ENCODE results near the gene MAPK7. TPM values are rescaled to one million over a fixed set of nuclear protein-coding genes. Genes with fewer than 3 reads are reported as not detected.
A peak's percentile ranks its signal among the peaks of the same experiment; 100 is the strongest.

Gene MAPK7
- polyA plus RNA-seq, 2 of the 4 experiments (the other 2 are of a cell fraction) = 7.2 to 25.8 TPM

- POLR2A ChIA-PET = interaction anchor here (0.8 to 2.0 kb wide), 10 partner anchors 9 to 399 kb away, joined by 3 to 32 read pairs (median 7); partner anchors contain the start of genes ALDH3A2 and MAPK7
- CTCF ChIA-PET = interaction anchor here (0.6 to 14.6 kb wide), 100 partner anchors 9 to 753 kb away, joined by 3 to 362 read pairs (median 7); partner anchors contain the start of genes ALDH3A2, EPN2, MAPK7 and MFAP4
- ATAC-seq (no peak), DNase-seq (ENCODE audit: low read depth in 1 of 2, low spot score in 1 of 2) (no peak), FAIRE-seq (no peak)
- H3K4me2 ChIP-seq = peak overlapping the region; percentile 95
- TF ChIP-seq PBX3 (IDR thresholded peaks at IDR 0.05) = peak; percentile 55; the same call in 1 of the 2 replicates
- TF ChIP-seq RCOR1 (IDR thresholded peaks at IDR 0.05; ENCODE audit: low read depth, low read length) = no peak
- TF ChIP-seq MAZ (IDR thresholded peaks at IDR 0.05; ENCODE audit: borderline replicate concordance, low read depth, low read length) = no peak
- TF ChIP-seq FOSL2 (IDR thresholded peaks at IDR 0.05) = no peak
- TF ChIP-seq FOSL2 (CRISPR knock-in tag; IDR thresholded peaks at IDR 0.05) = 0 out of 2 replicates have a peak, but pooled peaks have one; percentile 1
- TF ChIP-seq JUN (IDR thresholded peaks at IDR 0.05) = no peak
- TF ChIP-seq HOXB5 (CRISPR knock-in tag; IDR thresholded peaks at IDR 0.05) = no peak
- no peak for TF ChIP-seq NPAS2 (CRISPR knock-in tag; IDR thresholded peaks at IDR 0.05; ENCODE audit: borderline replicate concordance)
- no peak for TF ChIP-seq HOXA7 (CRISPR knock-in tag; IDR thresholded peaks at IDR 0.05)
- no peak for TF ChIP-seq GATA3 (IDR thresholded peaks at IDR 0.05; ENCODE audit: borderline replicate concordance)
- TF ChIP-seq, protein P1, sequence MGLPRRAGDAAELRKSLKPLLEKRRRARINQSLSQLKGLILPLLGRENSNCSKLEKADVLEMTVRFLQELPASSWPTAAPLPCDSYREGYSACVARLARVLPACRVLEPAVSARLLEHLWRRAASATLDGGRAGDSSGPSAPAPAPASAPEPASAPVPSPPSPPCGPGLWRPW (IDR thresholded peaks at IDR 0.05) = no peak
- TF ChIP-seq FOSB (CRISPR knock-in tag; IDR thresholded peaks at IDR 0.05) = no peak
- TF ChIP-seq CBX2 (IDR thresholded peaks at IDR 0.05; ENCODE audit: borderline replicate concordance, low read depth) = no peak
- TF ChIP-seq, protein P2, sequence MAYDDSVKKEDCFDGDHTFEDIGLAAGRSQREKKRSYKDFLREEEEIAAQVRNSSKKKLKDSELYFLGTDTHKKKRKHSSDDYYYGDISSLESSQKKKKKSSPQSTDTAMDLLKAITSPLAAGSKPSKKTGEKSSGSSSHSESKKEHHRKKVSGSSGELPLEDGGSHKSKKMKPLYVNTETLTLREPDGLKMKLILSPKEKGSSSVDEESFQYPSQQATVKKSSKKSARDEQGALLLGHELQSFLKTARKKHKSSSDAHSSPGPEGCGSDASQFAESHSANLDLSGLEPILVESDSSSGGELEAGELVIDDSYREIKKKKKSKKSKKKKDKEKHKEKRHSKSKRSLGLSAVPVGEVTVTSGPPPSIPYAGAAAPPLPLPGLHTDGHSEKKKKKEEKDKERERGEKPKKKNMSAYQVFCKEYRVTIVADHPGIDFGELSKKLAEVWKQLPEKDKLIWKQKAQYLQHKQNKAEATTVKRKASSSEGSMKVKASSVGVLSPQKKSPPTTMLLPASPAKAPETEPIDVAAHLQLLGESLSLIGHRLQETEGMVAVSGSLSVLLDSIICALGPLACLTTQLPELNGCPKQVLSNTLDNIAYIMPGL (CRISPR knock-in tag; IDR thresholded peaks at IDR 0.05; ENCODE audit: borderline replicate concordance) = no peak
- no peak for TF ChIP-seq NFE2L2 (conservative IDR thresholded peaks at IDR 0.05; ENCODE audit: low read length)
- TF ChIP-seq CBX8 (IDR thresholded peaks at IDR 0.05) = no peak
- no peak for TF ChIP-seq EHF (CRISPR knock-in tag; IDR thresholded peaks at IDR 0.05)
- TF ChIP-seq CHD2 (IDR thresholded peaks at IDR 0.05; ENCODE audit: low read length, partially characterized antibody) = no peak
- TF ChIP-seq FOXS1 (CRISPR knock-in tag; IDR thresholded peaks at IDR 0.05) = no peak
- 0 out of 2 replicates have a peak, but pooled peaks have one; percentile 50 for TF ChIP-seq TP53 (CRISPR knock-in tag; IDR thresholded peaks at IDR 0.05)
- TF ChIP-seq ZFP36 (IDR thresholded peaks at IDR 0.05; ENCODE audit: borderline replicate concordance, partially characterized antibody) = no peak
- TF ChIP-seq, protein P3, sequence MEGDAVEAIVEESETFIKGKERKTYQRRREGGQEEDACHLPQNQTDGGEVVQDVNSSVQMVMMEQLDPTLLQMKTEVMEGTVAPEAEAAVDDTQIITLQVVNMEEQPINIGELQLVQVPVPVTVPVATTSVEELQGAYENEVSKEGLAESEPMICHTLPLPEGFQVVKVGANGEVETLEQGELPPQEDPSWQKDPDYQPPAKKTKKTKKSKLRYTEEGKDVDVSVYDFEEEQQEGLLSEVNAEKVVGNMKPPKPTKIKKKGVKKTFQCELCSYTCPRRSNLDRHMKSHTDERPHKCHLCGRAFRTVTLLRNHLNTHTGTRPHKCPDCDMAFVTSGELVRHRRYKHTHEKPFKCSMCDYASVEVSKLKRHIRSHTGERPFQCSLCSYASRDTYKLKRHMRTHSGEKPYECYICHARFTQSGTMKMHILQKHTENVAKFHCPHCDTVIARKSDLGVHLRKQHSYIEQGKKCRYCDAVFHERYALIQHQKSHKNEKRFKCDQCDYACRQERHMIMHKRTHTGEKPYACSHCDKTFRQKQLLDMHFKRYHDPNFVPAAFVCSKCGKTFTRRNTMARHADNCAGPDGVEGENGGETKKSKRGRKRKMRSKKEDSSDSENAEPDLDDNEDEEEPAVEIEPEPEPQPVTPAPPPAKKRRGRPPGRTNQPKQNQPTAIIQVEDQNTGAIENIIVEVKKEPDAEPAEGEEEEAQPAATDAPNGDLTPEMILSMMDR (IDR thresholded peaks at IDR 0.05) = no peak; the same call in 1 of the 3 replicates
- no peak for TF ChIP-seq SREBF2 (IDR thresholded peaks at IDR 0.05)
- no peak for TF ChIP-seq RFX5 (IDR thresholded peaks at IDR 0.05)
- TF ChIP-seq, protein P4, sequence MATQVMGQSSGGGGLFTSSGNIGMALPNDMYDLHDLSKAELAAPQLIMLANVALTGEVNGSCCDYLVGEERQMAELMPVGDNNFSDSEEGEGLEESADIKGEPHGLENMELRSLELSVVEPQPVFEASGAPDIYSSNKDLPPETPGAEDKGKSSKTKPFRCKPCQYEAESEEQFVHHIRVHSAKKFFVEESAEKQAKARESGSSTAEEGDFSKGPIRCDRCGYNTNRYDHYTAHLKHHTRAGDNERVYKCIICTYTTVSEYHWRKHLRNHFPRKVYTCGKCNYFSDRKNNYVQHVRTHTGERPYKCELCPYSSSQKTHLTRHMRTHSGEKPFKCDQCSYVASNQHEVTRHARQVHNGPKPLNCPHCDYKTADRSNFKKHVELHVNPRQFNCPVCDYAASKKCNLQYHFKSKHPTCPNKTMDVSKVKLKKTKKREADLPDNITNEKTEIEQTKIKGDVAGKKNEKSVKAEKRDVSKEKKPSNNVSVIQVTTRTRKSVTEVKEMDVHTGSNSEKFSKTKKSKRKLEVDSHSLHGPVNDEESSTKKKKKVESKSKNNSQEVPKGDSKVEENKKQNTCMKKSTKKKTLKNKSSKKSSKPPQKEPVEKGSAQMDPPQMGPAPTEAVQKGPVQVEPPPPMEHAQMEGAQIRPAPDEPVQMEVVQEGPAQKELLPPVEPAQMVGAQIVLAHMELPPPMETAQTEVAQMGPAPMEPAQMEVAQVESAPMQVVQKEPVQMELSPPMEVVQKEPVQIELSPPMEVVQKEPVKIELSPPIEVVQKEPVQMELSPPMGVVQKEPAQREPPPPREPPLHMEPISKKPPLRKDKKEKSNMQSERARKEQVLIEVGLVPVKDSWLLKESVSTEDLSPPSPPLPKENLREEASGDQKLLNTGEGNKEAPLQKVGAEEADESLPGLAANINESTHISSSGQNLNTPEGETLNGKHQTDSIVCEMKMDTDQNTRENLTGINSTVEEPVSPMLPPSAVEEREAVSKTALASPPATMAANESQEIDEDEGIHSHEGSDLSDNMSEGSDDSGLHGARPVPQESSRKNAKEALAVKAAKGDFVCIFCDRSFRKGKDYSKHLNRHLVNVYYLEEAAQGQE (IDR thresholded peaks at IDR 0.05) = no peak
- WGBS (ENCODE audit: missing lambda C conversion rate) = 33% methylated on average over 14 of the region's 14 CpGs
- H3K4me3 ChIP-seq = peak overlapping the region; percentile 82
- H3K4me1 ChIP-seq = peaks cover 17% of the 10 kb centered on the region; the same call in 2 of the 3 replicates
- H3K27ac ChIP-seq = peak overlapping the region; percentile 94 to 96
- no peaks in the 10 kb centered on the region for H3K9me3 ChIP-seq
These were observed 15.2 kb upstream of the MAPK7 start for GRCh38 chr17:19363114-19363438.
